ENCODE data around the gene PTPRT. TPM values are rescaled to one million over a fixed set of nuclear protein-coding genes. Genes with fewer than 3 reads are reported as not detected.

Gene PTPRT
- total and polyA plus RNA-seq, 2 of the 4 experiments (the other 2 are of a cell fraction), result not detected

DNA sequence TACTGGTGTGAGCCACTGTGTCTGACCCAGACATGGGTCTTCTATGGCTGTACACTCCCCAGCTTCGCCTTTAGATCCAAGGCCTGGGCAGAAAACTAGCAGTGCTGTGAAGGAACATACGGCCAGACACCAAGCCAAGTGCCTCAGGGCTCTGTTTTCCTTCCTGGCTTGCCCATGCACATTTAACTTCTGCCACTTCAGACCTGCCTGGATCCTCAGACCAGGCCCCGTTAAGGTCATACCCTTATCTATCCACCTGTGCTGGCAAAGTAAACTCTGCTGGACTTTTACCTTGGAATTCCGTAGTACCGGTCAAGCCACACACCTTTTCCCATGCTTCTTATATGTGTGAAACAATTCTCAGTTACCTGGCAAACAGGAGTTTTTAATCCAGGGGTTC, 644.8 kb downstream of the PTPRT start:
- Histone ChIP-seq H2AK9ac (replicated peaks; ENCODE audit: low read depth, low read length, poor library complexity) (no peak overlapping the region), H3K4me1 (ENCODE audit: control insufficient read depth, insufficient read depth, low read length) (no peaks in the 10 kb centered on the region), H3K56ac (ENCODE audit: extremely low read depth, insufficient read depth, low read length) (no peak overlapping the region), H3K27me3 (ENCODE audit: control insufficient read depth, insufficient read depth, low read length) (no peaks in the 10 kb centered on the region), H3K4me3 (ENCODE audit: insufficient read depth, low read depth, low read length) (no peak overlapping the region), H2BK120ac (ENCODE audit: low read depth, low read length) (no peak overlapping the region), H3K9ac (ENCODE audit: low read depth, low read length) (no peak overlapping the region), H3K18ac (ENCODE audit: low read depth, low read length) (no peak overlapping the region), H4K8ac (ENCODE audit: low read depth in 2 of 2, low read length in 2 of 2) (no peak overlapping the region), H4K5ac (ENCODE audit: low read depth, low read length) (no peak overlapping the region), H3K79me1 (ENCODE audit: low read depth in 1 of 2, low read length in 2 of 2) (no peaks in the 10 kb centered on the region), H3K36me3 (ENCODE audit: control insufficient read depth, insufficient read depth, low read length) (no peaks in the 10 kb centered on the region), H3K9me1 (ENCODE audit: insufficient read depth, low read length) (no peaks in the 10 kb centered on the region), H3K4ac (ENCODE audit: low read depth, low read length) (no peak overlapping the region), H3K27ac (ENCODE audit: insufficient read depth, low read length) (no peak overlapping the region), H4K91ac (ENCODE audit: insufficient read depth, low read depth, low read length) (no peak overlapping the region), H2AK5ac (ENCODE audit: low read depth, low read length) (no peak overlapping the region), H2BK5ac (ENCODE audit: low read depth, low read length, poor library complexity, severe bottlenecking) (no peak overlapping the region), H3K4me2 (ENCODE audit: low read depth, low read length) (no peak overlapping the region), H3K23ac (ENCODE audit: low read depth, low read length) (no peak overlapping the region), H2BK20ac (ENCODE audit: low read depth, low read length) (no peak overlapping the region), H3K14ac (replicated peaks; ENCODE audit: low read depth, low read length) (no peak overlapping the region), H2AFZ (replicated peaks; ENCODE audit: low read length, poor library complexity) (no peak overlapping the region), H4K20me1 (ENCODE audit: insufficient read depth, low read length) (no peaks in the 10 kb centered on the region), H2BK15ac (ENCODE audit: low read depth, low read length) (no peak overlapping the region), H3K9me3 (ENCODE audit: control insufficient read depth, insufficient read depth, low read length) (peaks cover 6% of the 10 kb centered on the region)
- no peak for DNase-seq
- CTCF ChIA-PET, result no interaction called here
- intact Hi-C loops (cut with micrococcal nuclease) (no loop called here), dilution Hi-C loops (cut with HindIII; ENCODE audit: low sequenced_read_pairs, unreplicated experiment) (no loop called here), in situ Hi-C loops (cut with MboI; ENCODE audit: low sequenced_read_pairs) (no loop called here)
- 6% methylated on average over 2 of the region's 5 CpGs; no CpG with 5 or more reads in 1 of the 2 experiments for whole genome bisulfite sequencing, 2 experiments (ENCODE audit: extremely low coverage in 2 of 2, insufficient read length in 1 of 2)
- BruUV-seq (replicated peaks), result no TSS peak
- POLR2A ChIA-PET (ENCODE audit: unreplicated experiment), result no interaction called here
- no peak for ATAC-seq (ENCODE audit: low read depth)
- TF ChIP-seq, protein P1, sequence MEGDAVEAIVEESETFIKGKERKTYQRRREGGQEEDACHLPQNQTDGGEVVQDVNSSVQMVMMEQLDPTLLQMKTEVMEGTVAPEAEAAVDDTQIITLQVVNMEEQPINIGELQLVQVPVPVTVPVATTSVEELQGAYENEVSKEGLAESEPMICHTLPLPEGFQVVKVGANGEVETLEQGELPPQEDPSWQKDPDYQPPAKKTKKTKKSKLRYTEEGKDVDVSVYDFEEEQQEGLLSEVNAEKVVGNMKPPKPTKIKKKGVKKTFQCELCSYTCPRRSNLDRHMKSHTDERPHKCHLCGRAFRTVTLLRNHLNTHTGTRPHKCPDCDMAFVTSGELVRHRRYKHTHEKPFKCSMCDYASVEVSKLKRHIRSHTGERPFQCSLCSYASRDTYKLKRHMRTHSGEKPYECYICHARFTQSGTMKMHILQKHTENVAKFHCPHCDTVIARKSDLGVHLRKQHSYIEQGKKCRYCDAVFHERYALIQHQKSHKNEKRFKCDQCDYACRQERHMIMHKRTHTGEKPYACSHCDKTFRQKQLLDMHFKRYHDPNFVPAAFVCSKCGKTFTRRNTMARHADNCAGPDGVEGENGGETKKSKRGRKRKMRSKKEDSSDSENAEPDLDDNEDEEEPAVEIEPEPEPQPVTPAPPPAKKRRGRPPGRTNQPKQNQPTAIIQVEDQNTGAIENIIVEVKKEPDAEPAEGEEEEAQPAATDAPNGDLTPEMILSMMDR (conservative IDR thresholded peaks at IDR 0.05; ENCODE audit: low read depth, low read length), result no peak
- TF ChIP-seq, protein P2, sequence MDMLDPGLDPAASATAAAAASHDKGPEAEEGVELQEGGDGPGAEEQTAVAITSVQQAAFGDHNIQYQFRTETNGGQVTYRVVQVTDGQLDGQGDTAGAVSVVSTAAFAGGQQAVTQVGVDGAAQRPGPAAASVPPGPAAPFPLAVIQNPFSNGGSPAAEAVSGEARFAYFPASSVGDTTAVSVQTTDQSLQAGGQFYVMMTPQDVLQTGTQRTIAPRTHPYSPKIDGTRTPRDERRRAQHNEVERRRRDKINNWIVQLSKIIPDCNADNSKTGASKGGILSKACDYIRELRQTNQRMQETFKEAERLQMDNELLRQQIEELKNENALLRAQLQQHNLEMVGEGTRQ (IDR thresholded peaks at IDR 0.05; ENCODE audit: low read depth, low read length), result no peak
- TF ChIP-seq RAD21 (IDR thresholded peaks at IDR 0.05; ENCODE audit: low read length), result no peak
- no peak for TF ChIP-seq RFX5 (IDR thresholded peaks at IDR 0.05; ENCODE audit: low read depth, low read length)
- no peak for TF ChIP-seq POLR2A (IDR thresholded peaks at IDR 0.05; ENCODE audit: low read depth, low read length)
- TF ChIP-seq MXI1 (IDR thresholded peaks at IDR 0.05; ENCODE audit: borderline replicate concordance, low read depth, low read length), result no peak
- no peak for TF ChIP-seq SMC3 (IDR thresholded peaks at IDR 0.05; ENCODE audit: low read depth, low read length)
- no peak for TF ChIP-seq MAFK (IDR thresholded peaks at IDR 0.05; ENCODE audit: low read depth, low read length)
- TF ChIP-seq FOS (IDR thresholded peaks at IDR 0.05; ENCODE audit: low read depth, low read length), result no peak
- TF ChIP-seq CHD1 (IDR thresholded peaks at IDR 0.05; ENCODE audit: low read depth, low read length), result no peak
- TF ChIP-seq BHLHE40 (IDR thresholded peaks at IDR 0.05; ENCODE audit: low read depth, low read length), result no peak
- TF ChIP-seq RCOR1 (IDR thresholded peaks at IDR 0.05; ENCODE audit: insufficient replicate concordance, low read length), result no peak
- no peak for TF ChIP-seq NFE2L2 (IDR thresholded peaks at IDR 0.05; ENCODE audit: low read depth, low read length)
- no peak for TF ChIP-seq CEBPB (IDR thresholded peaks at IDR 0.05; ENCODE audit: low read depth, low read length)
- TF ChIP-seq MAZ (IDR thresholded peaks at IDR 0.05; ENCODE audit: borderline replicate concordance, low read depth, low read length), result no peak
- TF ChIP-seq, protein P3, sequence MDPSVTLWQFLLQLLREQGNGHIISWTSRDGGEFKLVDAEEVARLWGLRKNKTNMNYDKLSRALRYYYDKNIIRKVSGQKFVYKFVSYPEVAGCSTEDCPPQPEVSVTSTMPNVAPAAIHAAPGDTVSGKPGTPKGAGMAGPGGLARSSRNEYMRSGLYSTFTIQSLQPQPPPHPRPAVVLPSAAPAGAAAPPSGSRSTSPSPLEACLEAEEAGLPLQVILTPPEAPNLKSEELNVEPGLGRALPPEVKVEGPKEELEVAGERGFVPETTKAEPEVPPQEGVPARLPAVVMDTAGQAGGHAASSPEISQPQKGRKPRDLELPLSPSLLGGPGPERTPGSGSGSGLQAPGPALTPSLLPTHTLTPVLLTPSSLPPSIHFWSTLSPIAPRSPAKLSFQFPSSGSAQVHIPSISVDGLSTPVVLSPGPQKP (IDR thresholded peaks at IDR 0.05; ENCODE audit: borderline replicate concordance, low read depth, low read length), result no peak

Data from IMR-90 (cell line).